Measurements from ENCODE around the gene TMEM270. TPM values are rescaled to one million over a fixed set of nuclear protein-coding genes. Genes with fewer than 3 reads are reported as not detected.

TMEM270 gene
- total and polyA plus RNA-seq, 10 of the 15 experiments (the other 5 are each of a cell fraction or from before 2014, with no cell fraction given) = not detected

DNA sequence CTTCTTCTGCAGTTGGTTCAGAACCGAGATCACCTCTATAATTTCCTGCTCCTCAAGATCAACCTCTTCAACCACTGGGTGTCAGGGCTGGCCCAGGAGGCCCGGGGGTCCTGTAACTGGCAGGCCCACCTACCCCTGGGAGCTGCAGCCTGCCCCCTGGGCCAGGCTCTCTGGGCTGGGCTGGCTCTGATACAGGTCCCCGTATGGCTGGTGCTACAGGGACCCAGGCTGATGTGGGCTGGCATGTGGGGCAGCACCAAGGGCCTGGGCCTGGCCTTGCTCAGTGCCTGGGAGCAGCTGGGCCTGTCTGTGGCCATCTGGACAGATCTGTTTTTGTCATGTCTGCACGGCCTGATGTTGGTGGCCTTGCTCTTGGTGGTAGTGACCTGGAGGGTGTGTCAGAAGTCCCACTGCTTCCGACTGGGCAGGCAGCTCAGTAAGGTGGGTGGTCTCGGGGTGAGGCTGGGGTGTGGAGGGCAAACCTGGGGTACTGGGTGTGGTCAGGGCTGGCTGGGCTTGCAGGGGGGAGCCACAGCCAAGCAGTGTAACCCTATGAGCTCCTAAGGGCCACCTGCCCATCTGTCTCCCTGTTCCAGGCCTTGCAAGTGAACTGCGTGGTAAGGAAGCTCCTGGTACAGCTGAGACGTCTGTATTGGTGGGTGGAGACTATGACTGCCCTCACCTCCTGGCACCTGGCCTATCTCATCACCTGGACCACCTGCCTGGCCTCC is 4.2 kb downstream of the TMEM270 start:
- H3K36me3 ChIP-seq (ENCODE audit: control insufficient read depth in 2 of 2, insufficient read depth in 2 of 2, low read length in 1 of 2) = no peaks in the 10 kb centered on the region
- TF ChIP-seq IKZF2 (IDR thresholded peaks at IDR 0.05) (no peak), SMARCA5 (IDR thresholded peaks at IDR 0.05) (no peak), EP300 (IDR thresholded peaks at IDR 0.05; ENCODE audit: borderline replicate concordance in 1 of 2, control insufficient read depth in 1 of 2, low read depth in 2 of 2, low read length in 2 of 2) (no peak), RAD21 (IDR thresholded peaks at IDR 0.05; ENCODE audit: insufficient read depth, low read depth, low read length) (no peak), NR2C1 (IDR thresholded peaks at IDR 0.05) (no peak), TARDBP (IDR thresholded peaks at IDR 0.05; ENCODE audit: borderline replicate concordance) (no peak), MEF2A (IDR thresholded peaks at IDR 0.05; ENCODE audit: insufficient read depth, low read depth, low read length) (no peak)
- TF ChIP-seq, protein P1, sequence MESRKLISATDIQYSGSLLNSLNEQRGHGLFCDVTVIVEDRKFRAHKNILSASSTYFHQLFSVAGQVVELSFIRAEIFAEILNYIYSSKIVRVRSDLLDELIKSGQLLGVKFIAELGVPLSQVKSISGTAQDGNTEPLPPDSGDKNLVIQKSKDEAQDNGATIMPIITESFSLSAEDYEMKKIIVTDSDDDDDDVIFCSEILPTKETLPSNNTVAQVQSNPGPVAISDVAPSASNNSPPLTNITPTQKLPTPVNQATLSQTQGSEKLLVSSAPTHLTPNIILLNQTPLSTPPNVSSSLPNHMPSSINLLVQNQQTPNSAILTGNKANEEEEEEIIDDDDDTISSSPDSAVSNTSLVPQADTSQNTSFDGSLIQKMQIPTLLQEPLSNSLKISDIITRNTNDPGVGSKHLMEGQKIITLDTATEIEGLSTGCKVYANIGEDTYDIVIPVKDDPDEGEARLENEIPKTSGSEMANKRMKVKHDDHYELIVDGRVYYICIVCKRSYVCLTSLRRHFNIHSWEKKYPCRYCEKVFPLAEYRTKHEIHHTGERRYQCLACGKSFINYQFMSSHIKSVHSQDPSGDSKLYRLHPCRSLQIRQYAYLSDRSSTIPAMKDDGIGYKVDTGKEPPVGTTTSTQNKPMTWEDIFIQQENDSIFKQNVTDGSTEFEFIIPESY (IDR thresholded peaks at IDR 0.05) = no peak
- FAIRE-seq = no peak
- no peak overlapping the region for H3K4me3 ChIP-seq
- 5% methylated on average over 6 of the region's 8 CpGs for WGBS (ENCODE audit: insufficient coverage, insufficient replicate concordance, low lambda C conversion rate, missing lambda C conversion rate)
- SMC1A ChIA-PET (ENCODE audit: uncharacterized antibody, unreplicated experiment) = interaction anchor here (0.6 to 1.3 kb wide), 2 partner anchors 160 to 255 kb away, joined by 3 read pairs; no protein-coding TSS in a partner anchor
- no peak for DNase-seq (ENCODE audit: low read depth, low spot score)
- ATAC-seq = no peak
- H4K20me1 ChIP-seq (ENCODE audit: control insufficient read depth, insufficient read depth) = no peaks in the 10 kb centered on the region
- H2AFZ ChIP-seq (ENCODE audit: control insufficient read depth, low read depth, low read length) = no peak overlapping the region
- in situ Hi-C loops (cut with MboI) (loop anchor here (5.0 kb wide), 1 partner anchor 157 kb away; no protein-coding TSS in a partner anchor), intact Hi-C loops (cut with micrococcal nuclease; ENCODE audit: unreplicated experiment) (no loop called here)
- no peak overlapping the region for H3K9ac ChIP-seq (ENCODE audit: control insufficient read depth, insufficient read depth, low read length)
- no peak overlapping the region for H3K4me2 ChIP-seq (ENCODE audit: control insufficient read depth, insufficient read depth)
- H3K9me3 ChIP-seq (replicated peaks; ENCODE audit: control insufficient read depth, insufficient read depth, low read length) = no peaks in the 10 kb centered on the region
- RAD21 ChIA-PET (ENCODE audit: unreplicated experiment) = interaction anchor here (1.1 to 1.7 kb wide), 2 partner anchors 114 to 162 kb away, joined by 3 to 5 read pairs; no protein-coding TSS in a partner anchor
- POLR2A ChIA-PET = interaction anchor here (0.5 kb wide), 1 partner anchor 508 kb away, joined by 5 read pairs; no protein-coding TSS in a partner anchor
- CTCF ChIA-PET = interaction anchor here (1.0 to 3.1 kb wide), 4 partner anchors 11 to 169 kb away, joined by 3 to 17 read pairs (median 4); no protein-coding TSS in a partner anchor
- H3K27ac ChIP-seq (ENCODE audit: control insufficient read depth, insufficient read depth) = no peak overlapping the region
- H3K27me3 ChIP-seq (replicated peaks in 1 of 2; ENCODE audit: control insufficient read depth in 2 of 2, insufficient read depth in 2 of 2, low read length in 1 of 2) = no peaks in the 10 kb centered on the region
- H3K79me2 ChIP-seq (ENCODE audit: control insufficient read depth, insufficient read depth, low read length) = no peaks in the 10 kb centered on the region
- BruUV-seq (replicated peaks) = no TSS peak
- H3K4me1 ChIP-seq (ENCODE audit: control insufficient read depth, insufficient read depth, low read length) = no peaks in the 10 kb centered on the region
